HG02884 (cell line): ENCODE results near the gene PLOD2.

Experiments used
- ATAC-seq: cut with Tn5 transposase; IDR thresholded peaks from one replicate; pipeline ENCODE4 v1.9.1; 2021; ENCODE audit warnings: mild to moderate bottlenecking, moderate library complexity; ENCODE audit not compliant: unreplicated experiment

Gene PLOD2

GRCh38 chr3:146160964-146161662 lies at the start of gene PLOD2:
Gene PLOD2 (minus strand): TSS chr3:146161184. CDS start chr3:146160989, 195 bp downstream.
- ATAC-seq = peak; percentile 49

- no peak for ATAC-seq
These were observed 48.4 kb upstream of the PLOD2 start for GRCh38 chr3:146209371-146209770.

DNA sequence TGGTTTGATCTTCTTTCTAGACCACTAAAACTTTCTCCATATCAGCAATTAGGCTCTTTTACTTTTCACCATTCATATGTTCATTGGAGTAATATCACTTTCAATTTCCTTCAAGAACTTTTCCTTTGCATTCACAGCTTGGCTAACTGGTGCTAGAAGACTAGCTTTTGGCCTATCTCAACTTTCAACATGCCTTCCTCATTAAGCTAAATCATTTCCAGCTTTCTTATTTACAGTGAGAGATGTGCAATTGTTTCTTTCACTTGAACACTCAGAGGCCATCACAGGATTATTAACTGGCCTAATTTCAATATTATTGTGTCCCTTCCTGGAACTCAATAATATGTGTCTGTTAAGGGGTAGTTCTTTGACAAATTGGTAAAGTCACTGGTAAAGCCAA lies 42.8 kb upstream of the PLOD2 start:
- no peak for ATAC-seq

GRCh38 chr3:146200461-146201220 lies 39.7 kb upstream of the PLOD2 start:
- ATAC-seq = no peak

- ATAC-seq = no peak
These were observed 38.8 kb upstream of the PLOD2 start for GRCh38 chr3:146199762-146200161.

DNA sequence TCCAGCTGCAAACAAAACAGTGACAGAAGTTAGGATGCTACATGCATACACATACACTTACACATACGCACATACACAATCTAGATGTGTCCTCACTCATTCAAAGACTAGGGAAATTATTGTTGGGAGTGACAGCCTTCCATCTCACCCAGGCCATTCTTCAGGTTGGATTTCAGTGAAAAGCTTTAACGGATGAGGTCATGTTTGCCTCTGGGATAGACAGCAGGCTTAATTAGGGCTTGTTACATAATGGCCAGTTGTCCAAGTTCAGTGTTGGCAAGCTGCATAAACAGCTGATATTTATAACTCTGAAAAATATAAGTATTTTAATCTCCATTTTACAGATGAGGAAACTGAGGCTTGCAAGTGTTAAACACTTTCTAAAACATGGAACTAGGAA lies 35.8 kb upstream of the PLOD2 start:
- ATAC-seq = no peak

DNA sequence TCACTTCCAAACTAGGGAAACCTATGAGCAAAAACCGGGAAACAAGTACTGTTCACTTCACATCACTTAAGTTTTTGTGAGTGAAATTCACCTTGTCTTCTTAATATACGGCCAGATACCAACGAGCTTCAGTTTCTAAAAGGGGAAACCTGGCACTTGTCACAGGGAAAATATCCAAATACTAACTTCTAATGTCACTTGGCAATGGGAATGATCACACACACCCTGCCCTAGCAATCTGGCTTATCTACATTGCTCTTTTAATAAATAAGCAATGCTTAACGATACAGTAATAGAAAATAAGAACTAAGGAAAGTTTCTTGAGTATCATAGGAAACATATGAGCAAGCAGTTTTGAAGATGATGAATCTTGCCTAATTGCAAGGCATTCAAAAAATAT lies 34.6 kb upstream of the PLOD2 start:
- no peak for ATAC-seq

- no peak for ATAC-seq
These were observed 34.0 kb upstream of the PLOD2 start for GRCh38 chr3:146195030-146195429.

DNA sequence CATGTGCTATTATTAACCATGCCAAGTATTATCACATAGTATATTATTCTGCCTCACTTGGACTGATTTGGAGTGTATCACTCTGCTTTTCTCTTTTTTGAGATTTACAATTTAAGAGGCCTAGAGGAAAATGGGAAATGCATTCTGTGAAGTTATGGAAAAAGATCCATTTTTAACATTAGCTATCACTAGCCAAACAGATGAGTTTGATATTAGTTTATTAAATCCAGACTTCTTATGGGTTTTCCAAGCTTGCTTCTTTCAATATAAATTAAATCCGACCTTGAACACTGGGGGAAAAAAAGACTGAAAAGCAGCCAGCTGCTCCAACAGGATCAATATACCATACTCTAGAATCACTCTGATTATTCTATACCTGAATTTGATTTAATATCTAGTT lies 30.1 kb upstream of the PLOD2 start:
- ATAC-seq = no peak

DNA sequence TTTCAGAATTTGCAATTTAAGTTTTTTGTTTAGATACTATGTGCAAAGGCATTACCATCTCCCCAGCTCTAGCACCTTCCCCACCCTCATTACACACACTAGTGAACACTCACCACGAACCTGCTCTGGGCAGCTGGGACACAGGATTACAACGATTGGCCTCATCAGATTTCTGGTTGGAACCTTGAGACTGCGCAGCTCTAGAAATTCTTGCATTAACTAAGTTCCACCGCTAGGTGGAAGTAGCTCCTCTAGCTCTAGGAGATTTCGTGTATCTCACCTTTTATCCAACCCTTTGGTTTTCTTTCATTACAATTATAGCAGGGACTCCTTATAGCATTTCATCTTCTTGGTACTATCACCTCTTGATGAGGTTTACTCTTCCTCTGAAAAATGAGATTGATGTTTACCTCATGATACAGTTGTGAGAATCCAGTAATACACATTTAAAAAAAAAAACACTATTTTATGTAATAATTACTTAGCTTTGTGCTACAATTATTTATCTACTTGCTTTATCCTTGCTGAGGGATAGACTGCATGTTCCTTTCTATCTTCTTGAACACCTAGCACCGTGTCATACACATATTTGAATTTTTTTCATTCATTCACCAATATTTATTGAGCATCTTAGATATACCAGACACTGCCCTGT lies 28.7 kb upstream of the PLOD2 start:
- peak; percentile 99 for ATAC-seq

DNA sequence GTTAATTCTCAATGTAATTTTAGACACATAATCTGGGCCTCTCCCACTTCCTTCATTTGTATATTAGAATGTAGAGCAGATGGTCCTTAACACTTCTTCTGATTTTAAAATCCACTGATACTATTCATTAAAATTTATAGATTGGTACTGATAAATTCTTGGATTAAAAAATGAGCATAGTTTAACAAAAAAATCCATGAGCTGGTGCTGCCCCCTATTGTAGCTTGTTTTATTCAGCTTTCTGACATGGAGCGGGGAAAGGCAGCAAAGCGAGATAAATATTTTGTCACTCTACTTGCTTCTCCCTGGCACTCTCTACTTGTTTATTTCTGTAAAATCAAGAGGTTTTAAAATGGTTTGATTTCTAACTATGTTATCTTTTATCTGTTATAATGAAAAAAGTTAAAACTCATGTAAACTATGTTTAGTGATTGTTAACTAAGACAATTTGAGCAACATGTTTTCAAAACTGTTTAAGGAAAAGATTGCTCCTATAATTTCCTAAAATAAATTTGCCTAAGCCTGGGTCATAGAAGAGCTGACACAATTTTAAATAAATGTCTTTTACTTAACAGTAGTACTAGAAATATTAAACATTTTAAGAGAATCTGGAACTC lies 26.5 kb upstream of the PLOD2 start:
- ATAC-seq = no peak

DNA sequence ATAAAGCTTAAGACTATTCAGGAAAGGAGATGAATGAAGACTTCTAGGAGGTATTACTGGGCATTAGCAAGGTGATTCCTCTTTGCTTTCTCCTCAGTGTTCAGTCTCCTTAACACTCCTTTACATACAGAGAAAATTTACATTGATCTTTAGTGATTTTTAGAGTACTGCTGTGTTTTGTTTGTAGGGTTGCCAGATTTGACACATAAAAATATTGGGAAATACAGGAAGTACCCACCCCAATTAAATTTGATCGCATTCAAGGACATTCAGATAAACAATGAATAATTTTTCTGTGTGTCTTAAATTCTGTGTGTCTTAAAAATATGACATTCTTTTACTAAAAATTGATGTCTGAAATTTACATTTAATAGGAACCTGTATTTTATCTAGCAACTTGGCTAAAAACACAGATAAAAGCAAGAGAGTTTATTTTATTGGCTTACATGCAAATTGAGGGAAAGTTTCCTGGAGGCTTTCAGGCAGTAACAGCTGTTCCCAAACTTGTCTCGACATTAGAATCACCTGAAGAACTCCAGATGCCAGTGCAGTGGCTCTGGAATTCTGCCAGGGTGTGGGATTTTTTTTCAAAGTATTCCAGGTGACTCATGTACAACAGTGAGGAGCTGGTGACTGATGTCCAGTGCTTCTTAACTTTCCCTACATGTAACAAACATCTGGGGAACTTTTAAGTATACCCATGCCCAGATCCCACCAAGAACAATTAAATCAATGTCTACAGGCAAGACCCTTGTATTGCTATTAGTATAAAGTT lies 23.4 kb upstream of the PLOD2 start:
- no peak for ATAC-seq

DNA sequence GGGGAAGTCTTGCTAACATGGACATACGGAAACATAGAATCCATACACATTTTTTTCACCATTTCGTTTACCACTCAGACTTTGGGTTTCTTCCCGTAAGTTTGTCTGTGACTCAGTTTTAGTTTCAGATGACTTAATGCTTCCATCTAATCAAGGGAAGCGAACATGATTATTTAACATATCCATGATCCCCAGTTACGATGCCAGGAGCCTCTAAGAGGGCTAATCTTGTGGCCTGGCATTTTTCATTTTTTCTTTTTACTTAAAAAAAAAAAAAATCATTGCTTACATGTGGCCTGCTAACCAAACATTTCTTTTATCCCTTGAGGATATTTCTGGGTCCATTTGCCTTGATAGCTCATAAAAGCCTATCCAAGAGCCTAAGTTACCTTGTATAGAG lies 20.2 kb upstream of the PLOD2 start:
- ATAC-seq = no peak

DNA sequence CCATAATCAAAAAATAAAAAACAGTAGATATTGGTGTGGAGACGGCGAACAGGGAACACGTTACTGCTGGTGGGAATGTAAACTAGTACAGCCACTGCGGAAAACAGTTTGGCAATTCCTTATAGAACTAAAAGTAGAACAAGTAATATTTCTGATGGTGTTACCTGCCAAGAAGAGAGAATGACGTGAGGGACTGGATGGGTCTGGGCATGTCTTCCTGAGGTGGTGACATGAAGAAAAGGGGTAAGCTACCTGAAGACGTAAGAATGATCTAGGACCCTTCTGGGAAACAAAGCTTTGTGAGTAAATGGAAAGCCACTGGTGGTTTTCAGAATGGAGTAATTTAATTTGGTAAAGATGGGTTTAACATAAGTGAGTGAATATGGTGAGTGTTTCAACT lies 19.4 kb upstream of the PLOD2 start:
- ATAC-seq = no peak

- no peak for ATAC-seq
These were observed 17.2 kb upstream of the PLOD2 start for GRCh38 chr3:146178006-146178689.

GRCh38 chr3:146177519-146177918 lies 16.5 kb upstream of the PLOD2 start:
- no peak for ATAC-seq

- no peak for ATAC-seq
These were observed 16.1 kb upstream of the PLOD2 start for GRCh38 chr3:146177072-146177471.

GRCh38 chr3:146172586-146172985 lies 11.6 kb upstream of the PLOD2 start:
- no peak for ATAC-seq

GRCh38 chr3:146170591-146170990 lies 9.6 kb upstream of the PLOD2 start:
- no peak for ATAC-seq

GRCh38 chr3:146169891-146170290 lies 8.9 kb upstream of the PLOD2 start:
- no peak for ATAC-seq
